Astrocyte (in vitro differentiated cells and primary cell): ENCODE measurements around the gene PROSER3. TPM values are rescaled to one million over a fixed set of nuclear protein-coding genes. Genes with fewer than 3 reads are reported as not detected.

Experiments
- DNase-seq: peaks from one replicate; pipeline ENCODE4 v3.0.0-alpha.2; 2010; ENCODE audit warnings: low read depth
- FAIRE-seq: peaks from 2 replicates; lab custom pipeline; 2011; peaks lifted over from hg19 to GRCh38; lab: Jason Lieb, UNC
- H2AFZ ChIP-seq: 2 replicates; pipeline ENCODE4 v1.6.0; 2012; ENCODE audit warnings: low read depth, low read length, inconsistent platforms
- H3K27ac ChIP-seq: 2 replicates; pipeline ENCODE4 v1.5.1; 2011; ENCODE audit warnings: low read depth, low read length, inconsistent platforms
- H3K27me3 ChIP-seq: 2 replicates; pipeline ENCODE4 v1.6.0; 2011; ENCODE audit warnings: low read length, inconsistent platforms; ENCODE audit not compliant: insufficient read depth
- H3K36me3 ChIP-seq: 2 replicates; pipeline ENCODE4 v1.5.1; 2011; ENCODE audit warnings: low read length, inconsistent platforms; ENCODE audit not compliant: insufficient read depth
- H3K4me1 ChIP-seq: 2 replicates; pipeline ENCODE4 v1.5.1; 2011; ENCODE audit warnings: low read length, inconsistent platforms; ENCODE audit not compliant: insufficient read depth
- H3K4me2 ChIP-seq: 2 replicates; pipeline ENCODE4 v1.6.0; 2012; ENCODE audit warnings: low read length, inconsistent platforms
- H3K4me3 ChIP-seq: 2 replicates; pipeline ENCODE4 v1.5.1; 2011; ENCODE audit warnings: low read depth, mild to moderate bottlenecking, low read length, inconsistent platforms; ENCODE audit not compliant: insufficient read depth
- H3K79me2 ChIP-seq: 2 replicates; pipeline ENCODE4 v1.6.0; 2012; ENCODE audit warnings: mild to moderate bottlenecking, low read length, inconsistent platforms; ENCODE audit not compliant: insufficient read depth
- H3K9ac ChIP-seq: 2 replicates; pipeline ENCODE4 v1.6.0; 2012; ENCODE audit warnings: mild to moderate bottlenecking, low read length, inconsistent platforms
- H3K9me3 ChIP-seq: 2 replicates; pipeline ENCODE4 v1.5.1; 2012; ENCODE audit warnings: low read depth, mild to moderate bottlenecking, low read length, inconsistent platforms; ENCODE audit not compliant: insufficient read depth
- H4K20me1 ChIP-seq: 2 replicates; pipeline ENCODE4 v1.6.0; 2012; ENCODE audit warnings: low read length, inconsistent platforms; ENCODE audit not compliant: insufficient read depth
- H3K27ac Mint-ChIP-seq: one replicate; pipeline ENCODE4 v1.8.0; 2021; ENCODE audit warnings: mild to moderate bottlenecking, mixed read lengths; ENCODE audit not compliant: unreplicated experiment
- H3K27me3 Mint-ChIP-seq: one replicate; pipeline ENCODE4 v1.8.0; 2021; ENCODE audit warnings: low read depth, mixed read lengths; ENCODE audit not compliant: unreplicated experiment
- H3K36me3 Mint-ChIP-seq: one replicate; pipeline ENCODE4 v1.8.0; 2021; ENCODE audit warnings: low read depth, mixed read lengths; ENCODE audit not compliant: unreplicated experiment
- H3K4me1 Mint-ChIP-seq: one replicate; pipeline ENCODE4 v1.8.0; 2021; ENCODE audit warnings: low read depth, mixed read lengths; ENCODE audit not compliant: unreplicated experiment
- H3K4me3 Mint-ChIP-seq: one replicate; pipeline ENCODE4 v1.8.0; 2021; ENCODE audit warnings: mild to moderate bottlenecking, moderate library complexity, mixed read lengths; ENCODE audit not compliant: unreplicated experiment
- H3K9me3 Mint-ChIP-seq: one replicate; pipeline ENCODE4 v1.8.0; 2021; ENCODE audit warnings: mild to moderate bottlenecking, mixed read lengths; ENCODE audit not compliant: unreplicated experiment
- CTCF ChIP-seq: IDR thresholded peaks from 2 replicates; pipeline ENCODE4 v1.5.1; 2011; ENCODE audit warnings: low read depth, mild to moderate bottlenecking, inconsistent platforms, low read length, moderate library complexity; ENCODE audit not compliant: insufficient read depth
- EZH2 ChIP-seq: IDR thresholded peaks from 2 replicates; pipeline ENCODE4 v1.6.1; 2012; ENCODE audit warnings: mild to moderate bottlenecking, low read length, inconsistent platforms; ENCODE audit not compliant: insufficient read depth
- total RNA-seq: library from RNA; stranded (reverse); gene quantifications from 2 replicates; pipeline ENCODE4 v1.2.1, GENCODE V29; 2021

PROSER3 gene
- total RNA-seq, 1 donor from 2014 or later, result 35.6 TPM

DNA sequence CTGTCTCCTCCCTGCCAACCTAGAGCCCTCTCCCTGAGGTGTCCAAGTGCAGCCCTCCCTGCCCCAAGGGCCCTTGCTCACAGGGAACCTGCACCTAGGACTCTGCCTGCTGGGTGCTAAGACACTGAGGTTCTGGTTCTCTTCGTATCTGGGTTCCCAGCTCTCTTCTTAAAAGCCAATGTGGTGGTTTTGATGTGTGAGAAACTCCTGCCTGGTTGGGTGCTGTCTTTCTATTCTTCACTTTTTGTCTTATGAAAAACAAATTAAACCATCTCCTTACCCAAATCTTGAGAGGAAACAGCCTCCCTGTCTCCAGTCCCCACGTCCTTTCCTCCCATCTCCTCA lies 44.5 kb upstream of the PROSER3 start:
- no peak for FAIRE-seq
- H3K36me3 ChIP-seq, result no peaks in the 10 kb centered on the region
- H3K4me2 ChIP-seq, result no peak overlapping the region
- Mint-ChIP-seq H3K4me3 (no peak overlapping the region), H3K27me3 (peaks cover 6% of the 10 kb centered on the region), H3K36me3 (peaks cover 8% of the 10 kb centered on the region), H3K27ac (no peak overlapping the region), H3K4me1 (peaks cover 2% of the 10 kb centered on the region), H3K9me3 (no peaks in the 10 kb centered on the region)
- H4K20me1 ChIP-seq, result peaks cover 2% of the 10 kb centered on the region
- H3K4me3 ChIP-seq, result no peak overlapping the region
- no peak for DNase-seq
- no peak overlapping the region for H3K27ac ChIP-seq
- H3K27me3 ChIP-seq, result peaks cover 2% of the 10 kb centered on the region
- no peaks in the 10 kb centered on the region for H3K9me3 ChIP-seq
- no peak overlapping the region for H3K9ac ChIP-seq
- peaks cover 4% of the 10 kb centered on the region for H3K79me2 ChIP-seq
- H2AFZ ChIP-seq, result no peak overlapping the region
- peaks cover 10% of the 10 kb centered on the region for H3K4me1 ChIP-seq
- TF ChIP-seq EZH2 (no peak), CTCF (no peak)

- DNase-seq (no peak), FAIRE-seq (no peak)
- Mint-ChIP-seq H3K4me1 (peaks cover 2% of the 10 kb centered on the region), H3K27ac (no peak overlapping the region), H3K9me3 (no peaks in the 10 kb centered on the region), H3K27me3 (peaks cover 6% of the 10 kb centered on the region), H3K36me3 (peaks cover 8% of the 10 kb centered on the region), H3K4me3 (no peak overlapping the region)
- H3K9ac ChIP-seq, result no peak overlapping the region
- no peak overlapping the region for H2AFZ ChIP-seq
- no peak overlapping the region for H3K4me3 ChIP-seq
- H3K27me3 ChIP-seq, result peaks cover 2% of the 10 kb centered on the region
- no peak overlapping the region for H3K4me2 ChIP-seq
- peaks cover 7% of the 10 kb centered on the region for H4K20me1 ChIP-seq
- TF ChIP-seq EZH2 (no peak), CTCF (no peak)
- no peak overlapping the region for H3K27ac ChIP-seq
- H3K79me2 ChIP-seq, result peaks cover 10% of the 10 kb centered on the region
- no peaks in the 10 kb centered on the region for H3K36me3 ChIP-seq
- H3K4me1 ChIP-seq, result peaks cover 12% of the 10 kb centered on the region
- H3K9me3 ChIP-seq, result no peaks in the 10 kb centered on the region
These were observed 44.0 kb upstream of the PROSER3 start for GRCh38 chr19:35713904-35714495.

DNA sequence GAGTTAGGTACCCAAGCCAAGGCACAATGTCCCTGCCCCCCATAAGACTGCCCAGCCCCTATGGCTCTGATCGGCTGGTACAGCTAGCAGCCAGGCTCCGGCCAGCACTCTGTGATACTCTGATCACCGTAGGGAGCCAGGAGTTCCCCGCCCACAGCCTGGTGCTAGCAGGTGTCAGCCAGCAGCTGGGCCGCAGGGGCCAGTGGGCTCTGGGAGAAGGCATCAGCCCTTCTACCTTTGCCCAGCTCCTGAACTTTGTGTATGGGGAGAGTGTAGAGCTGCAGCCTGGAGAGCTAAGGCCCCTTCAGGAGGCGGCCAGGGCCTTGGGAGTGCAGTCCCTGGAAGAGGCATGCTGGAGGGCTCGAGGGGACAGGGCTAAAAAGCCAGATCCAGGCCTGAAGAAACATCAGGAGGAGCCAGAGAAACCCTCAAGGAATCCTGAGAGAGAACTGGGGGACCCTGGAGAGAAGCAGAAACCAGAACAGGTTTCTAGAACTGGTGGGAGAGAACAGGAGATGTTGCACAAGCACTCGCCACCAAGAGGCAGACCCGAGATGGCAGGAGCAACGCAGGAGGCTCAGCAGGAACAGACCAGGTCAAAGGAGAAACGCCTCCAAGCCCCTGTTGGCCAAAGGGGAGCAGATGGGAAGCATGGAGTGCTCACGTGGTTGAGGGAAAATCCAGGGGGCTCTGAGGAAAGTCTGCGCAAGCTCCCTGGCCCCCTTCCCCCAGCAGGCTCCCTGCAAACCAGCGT lies 43.2 kb upstream of the PROSER3 start:
- Histone ChIP-seq H3K27ac (no peak overlapping the region), H3K9me3 (no peaks in the 10 kb centered on the region), H2AFZ (no peak overlapping the region), H3K4me3 (no peak overlapping the region), H4K20me1 (peaks cover 15% of the 10 kb centered on the region), H3K27me3 (peaks cover 2% of the 10 kb centered on the region), H3K9ac (no peak overlapping the region), H3K4me2 (no peak overlapping the region), H3K4me1 (peaks cover 18% of the 10 kb centered on the region), H3K79me2 (peaks cover 17% of the 10 kb centered on the region), H3K36me3 (no peaks in the 10 kb centered on the region)
- H3K9me3 Mint-ChIP-seq, result no peaks in the 10 kb centered on the region
- peaks cover 6% of the 10 kb centered on the region for H3K27me3 Mint-ChIP-seq
- H3K4me3 Mint-ChIP-seq, result no peak overlapping the region
- DNase-seq, result no peak
- H3K36me3 Mint-ChIP-seq, result peaks cover 8% of the 10 kb centered on the region
- H3K4me1 Mint-ChIP-seq, result peaks cover 6% of the 10 kb centered on the region
- TF ChIP-seq EZH2 (no peak), CTCF (no peak)
- no peak overlapping the region for H3K27ac Mint-ChIP-seq
- no peak for FAIRE-seq
